GM19467 (cell line): Measurements from ENCODE around the gene B4GALT5.
"Not testable (repeated sequence)": the region's sequence is repeated elsewhere in the genome, so short reads cannot be mapped to it uniquely, and the experiment has no call there.

ENCODE experiments used
- ATAC-seq: cut with Tn5 transposase; IDR thresholded peaks from one replicate; pipeline ENCODE4 v1.9.1; 2021; ENCODE audit warnings: mild to moderate bottlenecking, moderate library complexity; ENCODE audit not compliant: unreplicated experiment

Gene B4GALT5

GRCh38 chr20:49713753-49714712 is at the start of gene B4GALT5:
B4GALT5 (minus strand) TSS chr20:49713878; CDS start chr20:49713690, 188 bp downstream.
- peak; percentile 76 for ATAC-seq

- ATAC-seq: no peak
Observed at GRCh38 chr20:49762940-49763766, 49.5 kb upstream of the B4GALT5 start.

GRCh38 chr20:49761888-49762287 is 48.2 kb upstream of the B4GALT5 start:
- not testable (repeated sequence) for ATAC-seq

DNA sequence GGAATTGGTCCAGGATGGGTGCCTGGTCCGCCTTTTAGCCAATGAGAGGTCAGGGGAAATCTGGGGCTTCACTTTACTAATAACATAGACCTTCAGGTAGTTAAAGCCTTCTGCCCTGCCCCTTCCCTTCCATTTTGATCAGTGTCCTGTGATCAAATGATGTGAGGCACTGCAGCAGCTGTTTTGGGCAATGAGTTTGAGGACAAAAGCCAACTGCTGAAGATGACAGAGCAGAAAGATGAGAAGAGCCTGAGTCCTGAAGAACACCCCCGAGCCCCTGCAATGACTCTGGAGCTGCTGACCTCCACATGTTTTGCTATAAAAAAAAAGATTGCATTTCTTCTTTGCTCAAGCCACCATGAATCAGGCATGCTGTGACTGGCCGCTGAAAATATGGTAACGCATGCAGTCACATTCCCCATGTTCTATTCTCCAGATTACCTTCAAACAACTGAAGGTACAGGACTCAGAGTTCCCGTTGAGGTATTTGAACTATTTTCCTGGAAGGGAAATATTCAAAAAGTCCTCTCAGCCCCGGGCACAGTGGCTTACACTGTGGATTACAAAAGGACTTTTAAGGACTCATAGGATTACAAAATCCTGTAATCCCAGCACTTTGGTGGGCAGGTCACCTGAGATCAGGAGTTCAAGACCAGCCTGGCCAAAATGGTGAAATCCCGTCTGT is 45.7 kb upstream of the B4GALT5 start:
- ATAC-seq: no peak

GRCh38 chr20:49758781-49759180 is 45.1 kb upstream of the B4GALT5 start:
- ATAC-seq: no peak

DNA sequence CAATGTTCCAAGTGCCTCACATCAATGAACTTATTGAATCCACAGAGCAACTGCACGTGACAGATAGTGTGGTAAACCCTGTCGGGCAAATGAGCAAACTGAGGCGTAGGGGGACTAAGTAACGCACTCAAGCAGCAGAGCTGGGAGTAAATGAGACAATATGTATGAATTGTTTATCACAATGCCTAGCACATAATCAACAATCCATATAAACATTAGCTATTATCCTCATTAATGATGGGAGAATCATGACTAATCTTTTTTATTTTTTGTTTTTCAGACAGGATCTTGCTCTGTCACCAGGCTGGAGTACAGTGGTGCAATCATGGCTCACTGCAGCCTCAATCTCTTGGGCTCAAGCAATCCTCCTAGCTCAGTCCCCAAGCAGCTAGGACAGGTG is 43.9 kb upstream of the B4GALT5 start:
- no peak for ATAC-seq

DNA sequence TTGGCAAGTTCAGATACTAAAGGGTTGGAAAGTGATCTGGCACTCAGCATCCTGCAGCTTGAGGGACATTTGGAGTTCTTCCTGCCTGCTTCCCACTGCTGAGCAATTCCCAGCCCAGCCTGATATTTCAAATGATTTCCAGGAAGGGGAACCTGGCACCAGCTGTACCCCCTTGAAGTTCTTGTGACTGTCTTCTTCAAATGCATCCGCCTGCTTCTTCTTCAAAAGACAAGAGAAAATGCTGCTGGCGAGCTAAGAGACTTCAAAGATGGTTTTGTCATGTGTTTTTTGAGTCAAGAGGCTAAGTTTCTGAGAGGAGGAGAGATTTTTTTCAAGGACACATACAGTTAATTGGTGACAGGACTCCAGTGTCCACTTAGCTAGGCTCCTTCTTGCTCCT is 42.6 kb upstream of the B4GALT5 start:
- ATAC-seq: no peak

DNA sequence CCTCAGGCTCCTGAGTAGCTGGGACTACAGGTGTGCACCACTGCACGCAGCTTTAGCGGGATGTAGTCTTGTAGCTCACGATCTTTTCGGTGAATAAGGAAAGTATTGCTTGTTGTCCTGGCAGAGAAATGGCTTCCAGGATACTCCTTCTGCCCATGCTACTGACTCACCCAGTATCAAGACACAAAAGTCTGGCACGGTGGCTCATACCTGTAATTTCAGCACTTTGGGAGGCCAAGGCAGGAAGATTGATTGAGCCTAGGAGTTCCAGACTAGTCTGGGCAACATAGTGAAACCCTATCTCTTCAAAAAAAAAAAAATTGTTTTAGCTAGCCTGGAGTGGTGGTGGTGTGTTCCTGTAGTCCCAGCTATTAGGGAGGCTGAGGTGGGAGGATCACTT is 40.9 kb upstream of the B4GALT5 start:
- no peak for ATAC-seq

DNA sequence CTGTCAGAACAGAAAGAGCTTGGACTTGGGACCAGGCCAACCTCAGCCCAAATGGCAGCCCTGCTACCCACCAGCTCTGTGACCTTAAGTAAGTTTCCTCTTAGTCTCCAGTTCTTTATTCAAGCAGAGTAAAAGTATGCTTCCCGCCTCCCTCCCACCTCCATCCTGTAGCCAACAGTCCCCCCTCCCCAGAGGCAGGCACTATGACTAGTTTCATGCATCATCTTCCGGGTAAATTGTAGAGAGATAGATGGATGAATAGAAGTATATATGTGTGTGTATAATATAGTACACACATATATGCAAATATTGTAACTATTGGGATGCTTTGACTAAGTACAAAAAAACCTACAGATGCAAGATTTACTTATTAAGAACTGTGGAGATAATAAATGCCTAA is 39.5 kb upstream of the B4GALT5 start:
- ATAC-seq: no peak

GRCh38 chr20:49752201-49752903 is 38.7 kb upstream of the B4GALT5 start:
- ATAC-seq: no peak

DNA sequence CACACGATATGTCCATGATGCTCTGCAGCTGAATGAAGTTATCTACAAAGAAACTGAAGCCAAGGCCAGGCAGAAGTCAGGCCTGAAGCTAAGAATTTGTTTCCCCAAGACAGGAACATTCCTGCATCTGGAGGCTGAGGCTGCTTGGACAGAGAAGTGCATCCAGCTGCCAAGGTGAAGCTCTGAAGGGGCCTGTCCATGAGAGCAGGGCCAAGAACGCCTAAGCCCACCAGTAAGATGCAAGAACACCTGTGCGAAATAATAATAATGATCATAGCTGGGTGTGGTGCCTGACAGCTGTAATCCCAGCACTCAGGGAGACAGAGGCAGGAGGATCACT is 37.7 kb upstream of the B4GALT5 start:
- ATAC-seq: no peak

GRCh38 chr20:49750611-49751396 is 37.1 kb upstream of the B4GALT5 start:
- ATAC-seq: peak; percentile 69

GRCh38 chr20:49749625-49750024 is 35.9 kb upstream of the B4GALT5 start:
- no peak for ATAC-seq

- ATAC-seq: no peak
Observed at GRCh38 chr20:49748525-49748838, 34.8 kb upstream of the B4GALT5 start.

GRCh38 chr20:49747707-49748524 is 34.2 kb upstream of the B4GALT5 start:
- ATAC-seq: no peak

GRCh38 chr20:49742948-49743347 is 29.3 kb upstream of the B4GALT5 start:
- no peak for ATAC-seq

- no peak for ATAC-seq
Observed at GRCh38 chr20:49741977-49742376, 28.3 kb upstream of the B4GALT5 start.

DNA sequence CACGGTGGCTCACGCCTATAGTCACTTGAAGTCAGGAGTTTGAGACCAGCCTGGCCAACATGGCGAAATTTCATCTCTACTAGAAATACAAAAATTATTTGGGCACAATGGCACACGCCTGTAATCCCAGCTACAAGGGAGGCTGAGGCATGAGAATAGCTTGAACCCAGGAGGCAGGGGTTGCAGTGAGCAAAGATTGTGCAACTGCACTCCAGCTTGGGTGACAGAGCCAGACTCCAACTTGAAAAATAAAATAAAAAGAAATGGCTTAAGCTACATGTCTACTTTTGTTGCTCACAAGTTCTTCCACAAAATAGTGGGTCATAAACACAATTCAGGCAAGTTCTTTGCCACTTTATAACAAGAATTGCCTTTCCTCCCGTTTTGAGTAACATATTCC is 27.1 kb upstream of the B4GALT5 start:
- no peak for ATAC-seq

- ATAC-seq: no peak
Observed at GRCh38 chr20:49739042-49739441, 25.4 kb upstream of the B4GALT5 start.
